GM18870 (cell line): Measurements from ENCODE around the gene SDK1.

Experiments
- ATAC-seq: cut with Tn5 transposase; IDR thresholded peaks from one replicate; pipeline ENCODE4 v1.9.1; 2021; ENCODE audit warnings: moderate library complexity; ENCODE audit not compliant: unreplicated experiment

SDK1 gene

GRCh38 chr7:4006687-4007086, 705.6 kb downstream of the SDK1 start:
- no peak for ATAC-seq

GRCh38 chr7:4009211-4010060, 708.4 kb downstream of the SDK1 start:
- no peak for ATAC-seq

GRCh38 chr7:4010061-4010605, 709.1 kb downstream of the SDK1 start:
- ATAC-seq = no peak

DNA sequence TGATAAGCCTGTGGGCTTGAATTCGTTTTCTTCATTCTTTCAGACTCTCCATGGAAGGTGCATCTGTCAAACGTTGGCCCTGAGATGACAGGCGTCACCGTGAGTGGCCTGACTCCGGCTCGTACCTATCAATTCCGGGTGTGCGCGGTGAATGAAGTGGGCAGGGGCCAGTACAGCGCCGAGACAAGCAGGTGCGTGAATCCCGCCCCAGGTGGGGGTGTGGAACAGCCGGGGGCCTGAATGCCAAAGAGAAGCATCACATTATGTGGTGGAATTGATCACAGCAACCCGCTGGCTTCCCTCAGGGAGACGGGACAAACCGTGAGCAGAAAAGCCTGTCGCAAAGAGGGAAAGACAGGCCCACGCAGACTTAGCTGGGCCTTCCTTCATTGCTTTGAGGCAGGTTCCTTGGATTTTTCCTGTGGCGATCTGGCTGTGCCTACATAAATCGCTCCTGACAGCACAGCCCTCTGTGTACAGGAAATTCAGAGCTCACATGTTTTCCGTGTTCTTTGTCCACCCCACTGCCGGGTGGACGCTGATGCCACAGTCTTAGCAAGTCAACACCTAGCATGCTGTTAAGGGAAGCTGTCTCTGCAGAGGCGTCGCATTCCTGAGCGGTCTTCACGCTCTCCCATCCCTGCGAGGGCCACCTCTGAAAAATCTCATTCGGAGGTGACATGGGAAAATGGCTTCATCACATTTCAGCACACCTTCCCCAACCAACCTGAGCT, 710.0 kb downstream of the SDK1 start:
- no peak for ATAC-seq

DNA sequence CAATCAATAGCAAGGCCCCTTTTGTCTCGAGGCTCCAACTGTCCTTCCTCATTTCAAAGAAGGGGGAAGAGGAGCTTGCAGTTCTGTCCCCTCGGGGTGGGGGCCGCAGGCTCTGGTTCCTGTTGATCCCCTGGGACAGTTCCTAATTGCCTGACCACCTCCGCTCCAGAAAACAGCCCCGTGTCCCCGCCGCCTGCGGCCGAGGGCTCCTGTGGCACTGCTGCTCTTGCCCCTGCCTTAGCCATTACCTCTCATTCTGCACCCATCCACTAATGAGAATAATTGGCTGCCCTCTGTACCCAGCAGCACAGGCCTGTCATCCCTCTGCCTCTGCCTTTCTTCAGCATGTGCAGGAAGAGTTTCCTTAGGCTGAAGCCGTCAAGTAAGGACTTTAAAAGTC, 712.7 kb downstream of the SDK1 start:
- no peak for ATAC-seq

GRCh38 chr7:4014346-4015050, 713.4 kb downstream of the SDK1 start:
- ATAC-seq = no peak

- ATAC-seq = no peak
Observed at GRCh38 chr7:4015371-4015770, 714.3 kb downstream of the SDK1 start.

- ATAC-seq = no peak
Observed at GRCh38 chr7:4015996-4016395, 714.9 kb downstream of the SDK1 start.

DNA sequence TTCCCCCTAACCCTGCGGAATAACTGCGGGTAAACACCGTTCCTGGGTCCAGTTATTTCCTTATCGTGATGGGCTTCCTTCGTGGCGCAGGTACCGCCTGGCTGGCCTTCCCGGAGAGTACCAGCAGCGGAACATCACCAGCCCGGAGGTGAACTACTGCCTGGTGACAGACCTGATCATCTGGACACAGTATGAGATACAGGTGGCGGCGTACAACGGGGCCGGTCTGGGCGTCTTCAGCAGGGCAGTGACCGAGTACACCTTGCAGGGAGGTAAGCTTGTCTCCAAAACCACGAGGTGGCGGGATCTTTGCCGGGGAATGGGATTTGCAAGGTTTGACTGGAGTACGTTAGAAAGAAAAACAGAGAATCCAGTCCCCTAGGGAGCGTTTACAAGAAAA, 716.0 kb downstream of the SDK1 start:
- no peak for ATAC-seq

DNA sequence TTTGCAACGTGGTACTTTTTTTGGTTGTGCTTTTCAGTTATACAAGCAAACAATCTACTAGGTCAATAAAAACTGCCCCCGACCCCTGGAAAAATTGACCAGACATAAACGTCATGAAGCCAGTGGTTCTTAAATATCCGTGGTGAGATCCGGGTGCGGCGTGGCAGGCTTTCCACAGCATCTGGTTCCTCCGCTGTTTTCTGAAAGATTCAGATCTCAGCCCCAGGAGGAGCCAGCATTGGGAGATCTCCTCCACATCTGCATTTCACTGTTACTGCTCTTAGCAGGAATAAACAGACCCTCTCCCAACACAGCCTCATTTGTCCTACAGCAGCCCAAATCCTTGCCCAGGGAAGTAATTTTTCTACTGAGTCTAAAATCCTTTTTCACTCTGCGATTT, 716.7 kb downstream of the SDK1 start:
- no peak for ATAC-seq

DNA sequence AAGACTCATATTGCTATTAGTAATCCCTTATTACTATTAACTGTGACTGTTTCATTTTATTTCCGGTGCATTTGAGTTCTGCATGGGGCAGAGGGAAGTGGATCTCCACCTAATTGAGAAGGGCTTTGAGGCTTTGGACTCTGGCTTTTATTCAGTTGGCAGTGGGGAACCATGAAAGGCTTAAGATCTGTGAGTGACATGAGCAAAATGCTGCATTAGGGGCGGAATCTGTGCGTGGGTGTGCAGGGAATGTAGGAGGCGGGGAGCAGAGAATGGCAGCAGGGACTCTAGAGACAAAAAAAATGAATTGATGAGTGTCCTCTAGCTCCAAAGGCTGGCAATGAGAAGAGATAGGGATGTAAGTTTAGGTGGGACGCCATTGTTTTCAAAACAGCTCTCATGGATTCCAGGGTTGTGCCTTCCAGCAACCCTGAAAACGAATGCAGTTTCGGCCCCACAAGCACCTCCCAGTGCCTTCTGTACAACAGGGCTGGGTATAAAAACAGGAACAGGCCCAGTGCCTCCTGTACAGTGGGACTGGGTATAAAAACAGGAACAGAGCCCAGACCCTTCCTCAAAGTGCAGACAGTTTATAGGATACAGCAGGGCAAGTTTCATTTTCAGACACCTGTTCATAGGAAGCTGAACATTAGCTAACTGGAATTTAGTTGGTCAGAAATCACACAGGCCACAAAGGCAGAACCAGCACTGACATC, 717.7 kb downstream of the SDK1 start:
- ATAC-seq = no peak

GRCh38 chr7:4020086-4020485, 719.0 kb downstream of the SDK1 start:
- no peak for ATAC-seq

GRCh38 chr7:4021413-4021812, 720.4 kb downstream of the SDK1 start:
- no peak for ATAC-seq

DNA sequence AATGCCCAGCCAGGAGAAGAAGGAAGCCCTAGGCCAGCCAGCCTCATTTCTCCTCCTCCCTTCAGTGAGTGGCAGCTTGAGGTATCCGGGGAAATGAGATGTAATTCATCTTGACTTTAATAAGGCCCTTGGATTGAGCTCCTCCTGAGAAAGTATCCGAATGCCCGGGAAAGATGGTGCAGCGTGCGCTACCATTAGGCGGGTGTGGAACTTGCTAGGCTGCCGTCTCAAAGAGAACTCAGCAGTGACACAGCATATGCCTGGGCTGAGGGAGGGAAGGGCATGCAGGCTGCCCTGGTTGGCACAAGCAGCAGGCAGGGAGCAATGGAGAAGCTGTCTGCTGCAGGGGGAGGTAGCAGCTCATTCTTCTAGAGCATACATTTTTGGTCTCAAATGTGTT, 721.2 kb downstream of the SDK1 start:
- no peak for ATAC-seq

- ATAC-seq = no peak
Observed at GRCh38 chr7:4023502-4023901, 722.5 kb downstream of the SDK1 start.

GRCh38 chr7:4024133-4024532, 723.1 kb downstream of the SDK1 start:
- ATAC-seq = no peak

- no peak for ATAC-seq
Observed at GRCh38 chr7:4024806-4025205, 723.8 kb downstream of the SDK1 start.

DNA sequence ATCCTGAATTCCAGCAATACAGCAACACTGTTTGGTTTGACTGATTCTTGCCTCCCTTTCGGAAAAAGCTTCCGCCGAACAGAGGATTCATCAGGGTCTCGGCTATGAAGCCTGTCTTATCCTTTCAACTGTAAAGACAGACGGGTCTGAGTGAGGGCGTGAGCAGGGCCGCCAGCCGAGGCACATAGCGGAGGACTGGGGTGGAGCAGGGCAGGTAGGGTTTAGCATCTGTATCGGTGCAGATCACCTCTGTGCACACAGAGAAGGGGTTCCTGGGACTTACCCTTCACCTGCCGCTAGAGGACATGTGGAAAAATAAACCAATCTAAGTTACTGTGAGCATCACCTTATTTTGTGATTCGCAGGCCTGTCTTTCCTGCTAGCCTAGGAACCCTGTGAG, 724.2 kb downstream of the SDK1 start:
- no peak for ATAC-seq

- ATAC-seq = no peak
Observed at GRCh38 chr7:4025694-4026615, 724.9 kb downstream of the SDK1 start.
